NCI-H2196 (cell line): ENCODE measurements around the gene CDC37.

Experiments
- DNase-seq: peaks from one replicate; lab custom pipeline; 2025; ENCODE audit not compliant: unreplicated experiment; lab: John Stamatoyannopoulos, UW

Gene CDC37

GRCh38 chr19:10361569-10362011, 41.8 kb downstream of the CDC37 start:
- no peak for DNase-seq

GRCh38 chr19:10356431-10356830, 46.9 kb downstream of the CDC37 start:
- no peak for DNase-seq

GRCh38 chr19:10353793-10354391, 49.5 kb downstream of the CDC37 start:
- peak; percentile 11 for DNase-seq

GRCh38 chr19:10352764-10353671, 50.3 kb downstream of the CDC37 start:
- no peak for DNase-seq

- DNase-seq = no peak
Measured at GRCh38 chr19:10346509-10346908, 56.8 kb downstream of the CDC37 start.

GRCh38 chr19:10344780-10345179, 58.6 kb downstream of the CDC37 start:
- DNase-seq = no peak

- no peak for DNase-seq
Measured at GRCh38 chr19:10343495-10343894, 59.8 kb downstream of the CDC37 start.
